OCI-LY1 (cell line): ENCODE data around the gene CALHM5.

Experiments used
- H2AFZ ChIP-seq: fragments of 200-600 bp; sonication (generic), shearing (Covaris generic); 2 replicates; pipeline ENCODE4 v1.6.0; 2014; ENCODE audit warnings: antibody characterized with exemption, mild to moderate bottlenecking, low read length
- H3F3A ChIP-seq: fragments of 200-600 bp; sonication (generic), shearing (Covaris generic); 2 replicates; pipeline ENCODE4 v1.6.0; 2014; ENCODE audit warnings: mild to moderate bottlenecking, antibody characterized with exemption, low read length, moderate library complexity; ENCODE audit not compliant: insufficient read depth
- H3K27ac ChIP-seq: fragments of 200-600 bp; sonication (generic); 2 replicates; pipeline ENCODE4 v1.5.1; 2014; ENCODE audit warnings: low read length, mixed run types, mild to moderate bottlenecking, low read depth; ENCODE audit not compliant: poor library complexity, severe bottlenecking
- H3K27me3 ChIP-seq: fragments of 200-600 bp; sonication (generic); 2 replicates; pipeline ENCODE4 v1.6.0; 2014; ENCODE audit warnings: antibody characterized with exemption, mild to moderate bottlenecking, low read length, moderate library complexity; ENCODE audit not compliant: insufficient read depth
- H3K36me3 ChIP-seq: fragments of 200-600 bp; sonication (generic); 2 replicates; pipeline ENCODE4 v1.6.1; 2014; ENCODE audit warnings: mild to moderate bottlenecking, antibody characterized with exemption, low read length, moderate library complexity, mixed read lengths; ENCODE audit not compliant: insufficient read depth
- H3K4me1 ChIP-seq: fragments of 200-600 bp; sonication (generic); 2 replicates; pipeline ENCODE4 v1.5.1; 2014; ENCODE audit warnings: mild to moderate bottlenecking, low read length, moderate library complexity; ENCODE audit not compliant: insufficient read depth, severe bottlenecking
- H3K4me2 ChIP-seq: fragments of 200-600 bp; sonication (generic), shearing (Covaris generic); 2 replicates; pipeline ENCODE4 v1.6.1; 2014; ENCODE audit warnings: low read length
- H3K4me3 ChIP-seq: fragments of 200-600 bp; sonication (generic); 2 replicates; pipeline ENCODE4 v1.5.1; 2014; ENCODE audit warnings: low read length, low read depth, mild to moderate bottlenecking, mixed read lengths; ENCODE audit not compliant: poor library complexity, severe bottlenecking
- H3K79me2 ChIP-seq: fragments of 200-600 bp; shearing (Covaris generic); 2 replicates; pipeline ENCODE4 v1.6.1; 2016; ENCODE audit warnings: mixed run types, low read length, mixed read lengths; ENCODE audit not compliant: insufficient read depth
- H3K9ac ChIP-seq: fragments of 200-600 bp; sonication (generic), shearing (Covaris generic); 2 replicates; pipeline ENCODE4 v1.6.1; 2014; ENCODE audit warnings: mild to moderate bottlenecking, low read length, mixed read lengths
- H3K9me2 ChIP-seq: fragments of 200-600 bp; sonication (generic), shearing (Covaris generic); 2 replicates; pipeline ENCODE4 v1.6.1; 2014; ENCODE audit warnings: low read depth, mild to moderate bottlenecking, low read length, mixed read lengths
- H3K9me3 ChIP-seq: fragments of 200-600 bp; shearing (Covaris generic); 2 replicates; pipeline ENCODE4 v1.6.1; 2014; ENCODE audit warnings: low read length, mixed read lengths
- H4K20me1 ChIP-seq: fragments of 200-600 bp; sonication (generic), shearing (Covaris generic); 2 replicates; pipeline ENCODE4 v1.6.0; 2016; ENCODE audit warnings: mild to moderate bottlenecking, low read length; ENCODE audit not compliant: insufficient read depth
- CTCF ChIP-seq: fragments of 200-600 bp; sonication (generic), shearing (Covaris generic); IDR thresholded peaks from 2 replicates; pipeline ENCODE4 v1.5.1; 2017; ENCODE audit warnings: mild to moderate bottlenecking, antibody characterized with exemption, low read length, moderate library complexity, mixed read lengths
- EZH2 ChIP-seq: fragments of 200-600 bp; sonication (generic), shearing (Covaris generic); IDR thresholded peaks from 2 replicates; pipeline ENCODE4 v1.8.0; 2017; ENCODE audit warnings: borderline replicate concordance, mixed run types, mild to moderate bottlenecking, antibody characterized with exemption, low read length, moderate library complexity, mixed read lengths

The CALHM5 gene

GRCh38 chr6:116542426-116542825 is 31.0 kb downstream of the CALHM5 start:
- no peaks in the 10 kb centered on the region for H3K36me3 ChIP-seq
- H3K27me3 ChIP-seq = no peaks in the 10 kb centered on the region
- no peaks in the 10 kb centered on the region for H4K20me1 ChIP-seq
- H3K9me3 ChIP-seq = no peaks in the 10 kb centered on the region
- no peak overlapping the region for H3K4me2 ChIP-seq
- H3F3A ChIP-seq = no peaks in the 10 kb centered on the region
- no peaks in the 10 kb centered on the region for H3K79me2 ChIP-seq
- no peak overlapping the region for H3K4me3 ChIP-seq
- no peaks in the 10 kb centered on the region for H3K9me2 ChIP-seq
- no peak overlapping the region for H2AFZ ChIP-seq
- H3K27ac ChIP-seq = no peak overlapping the region
- H3K4me1 ChIP-seq = no peaks in the 10 kb centered on the region
- TF ChIP-seq CTCF (no peak), EZH2 (no peak)
- no peak overlapping the region for H3K9ac ChIP-seq

GRCh38 chr6:116543149-116543548 is 31.7 kb downstream of the CALHM5 start:
- H3K4me2 ChIP-seq = no peak overlapping the region
- no peak overlapping the region for H3K9ac ChIP-seq
- no peak overlapping the region for H2AFZ ChIP-seq
- no peaks in the 10 kb centered on the region for H3K9me3 ChIP-seq
- TF ChIP-seq CTCF (no peak), EZH2 (no peak)
- no peaks in the 10 kb centered on the region for H3K27me3 ChIP-seq
- H3F3A ChIP-seq = no peaks in the 10 kb centered on the region
- H3K36me3 ChIP-seq = no peaks in the 10 kb centered on the region
- no peaks in the 10 kb centered on the region for H3K79me2 ChIP-seq
- H3K4me3 ChIP-seq = no peak overlapping the region
- H3K27ac ChIP-seq = no peak overlapping the region
- no peaks in the 10 kb centered on the region for H3K4me1 ChIP-seq
- no peaks in the 10 kb centered on the region for H4K20me1 ChIP-seq
- H3K9me2 ChIP-seq = no peaks in the 10 kb centered on the region

- H3K4me3 ChIP-seq = no peak within 1 kb of the TSS
- H3K4me1 ChIP-seq = no peaks in the 10 kb centered on the region
- no peaks in the 10 kb centered on the region for H3K36me3 ChIP-seq
- H3K9me2 ChIP-seq = no peaks in the 10 kb centered on the region
- H3K27ac ChIP-seq = no peak within 1 kb of the TSS
- no peaks in the 10 kb centered on the region for H3F3A ChIP-seq
- H3K4me2 ChIP-seq = no peak within 1 kb of the TSS
- H3K9ac ChIP-seq = no peak within 1 kb of the TSS
- H2AFZ ChIP-seq = no peak within 1 kb of the TSS
- H3K9me3 ChIP-seq = no peaks in the 10 kb centered on the region
- H4K20me1 ChIP-seq = no peaks in the 10 kb centered on the region
- H3K79me2 ChIP-seq = no peaks in the 10 kb centered on the region
- no peaks in the 10 kb centered on the region for H3K27me3 ChIP-seq
- TF ChIP-seq CTCF (no peak), EZH2 (no peak)
Observed at GRCh38 chr6:116545651-116546050, 34.2 kb downstream of the CALHM5 start, which contains the start of gene TRAPPC3L. TRAPPC3L (minus strand) TSS chr6:116545684; CDS start chr6:116545514, 170 bp downstream.
